Heart left ventricle (tissue), 16 donors: ENCODE data around the gene C12orf57. TPM values are rescaled to one million over a fixed set of nuclear protein-coding genes. Genes with fewer than 3 reads are reported as not detected.
A peak's percentile ranks its signal among the peaks of the same experiment; 100 is the strongest.

Source experiments
- ATAC-seq, 4 donors: fragments of 200-7000 bp; cut with Tn5 transposase; one replicate each; pipeline ENCODE4 v1.9.1; 2020 to 2022; ENCODE audit warnings: moderate library complexity in 4 of 4, mild to moderate bottlenecking in 3 of 4, moderate number of reproducible peaks in 1 of 4
- DNase-seq, 5 donors: peaks; one replicate each; pipeline ENCODE4 v3.0.0-alpha.2; 2020
- H3K27ac ChIP-seq, 12 donors: fragments of 200-600 bp; sonication (generic) in 4 of 12; one replicate each; pipeline versions ENCODE4 v1.5.0 to v1.8.0; 2016 to 2022; ENCODE audit warnings: mild to moderate bottlenecking in 2 of 12
- H3K27me3 ChIP-seq, 9 donors: fragments of 200-600 bp; sonication (generic) in 2 of 9; one replicate each; pipeline versions ENCODE4 v1.5.1 to v1.8.0; 2016 to 2022; ENCODE audit warnings: mild to moderate bottlenecking in 3 of 9
- H3K36me3 ChIP-seq, 9 donors: fragments of 200-600 bp; sonication (generic) in 2 of 9; one replicate each; pipeline versions ENCODE4 v1.5.0 to v1.8.0; 2018 to 2022; ENCODE audit warnings: mild to moderate bottlenecking in 2 of 9
- H3K4me1 ChIP-seq, 12 donors: fragments of 200-600 bp; sonication (generic) in 4 of 12; one replicate each; pipeline versions ENCODE4 v1.5.0 to v1.8.0; 2016 to 2022; ENCODE audit warnings: mild to moderate bottlenecking in 3 of 12
- H3K4me3 ChIP-seq, 12 donors: fragments of 200-600 bp; sonication (generic) in 4 of 12; one replicate each; pipeline versions ENCODE4 v1.5.0 to v1.8.0; 2017 to 2022; ENCODE audit warnings: mild to moderate bottlenecking in 9 of 12, moderate library complexity in 4 of 12
- H3K9me3 ChIP-seq, 12 donors: fragments of 200-600 bp; sonication (generic) in 4 of 12; one replicate each; pipeline versions ENCODE4 v1.5.0 to v1.8.0; 2016 to 2022; ENCODE audit warnings: mild to moderate bottlenecking in 1 of 12
- CTCF ChIP-seq, 12 donors: fragments of 200-600 bp; sonication (generic) in 4 of 12; IDR thresholded peaks; one replicate each; pipeline versions ENCODE4 v1.5.0 to v1.8.0; 2018 to 2022; ENCODE audit warnings: antibody characterized with exemption in 12 of 12, mild to moderate bottlenecking in 5 of 12
- POLR2A ChIP-seq, 2 donors: fragments of 450-650 bp; IDR thresholded peaks; one replicate each; pipeline ENCODE4 v1.6.1; 2017; ENCODE audit warnings: antibody characterized with exemption in 2 of 2, mild to moderate bottlenecking in 2 of 2, moderate library complexity in 2 of 2
- WGBS, 4 donors: extraction: QIAGEN DNeasy Blood & Tissue Kit in 2 of 4; methylation state at CpG; one replicate each; pipeline versions ENCODE4 v1.1.5 to v1.1.7; 2013 to 2018; 5-methylcytosine and 5-hydroxymethylcytosine counted together
- intact Hi-C, 10 donors: fragments of 100-400 bp; cut with DNase I; formaldehyde crosslinking; loops; one replicate each; pipeline versions ENCODE4 v1.11.1 to v1.14.2; 2022
- long read RNA-seq, 3 donors: library from polyadenylated mRNA; unstranded; transcript quantifications; one replicate each; pipeline ENCODE4 v2.0.0, GENCODE V29; 2020 to 2021
- polyA plus RNA-seq, 2 donors: library from polyadenylated mRNA; stranded (reverse); fragments of 200-250 nt; gene quantifications; one replicate each; pipeline ENCODE4 v1.2.3, GENCODE V29; 2013
- total RNA-seq, 9 donors: library from RNA; depleted of rRNA in 2 of 9; stranded (reverse); fragments of >200 nt in 2 of 9; fragmentation: NEBNext Ultra II Directional in 3 of 9; extraction: Animal tissue kit (Norgen Biotek cat#: 25700) in 3 of 9; gene quantifications; one replicate each; pipeline versions ENCODE4 v1.1.0 to v1.2.4, GENCODE V29; 2016 to 2023
- donor health status: ischemic (EF 13 %, LVEDD 7.1; RV severe dilation, severe dysfunction).
- donor health status: healthy with polysubstance abuse.
- donor health status: DM: no; HTN: yes; CAD: no.
- donor health status: DM: no; HTN: no; CAD: no.
- donor health status: ischemic (EF 25% LVEDD 6.9; RV normal size, moderate dysfunction).
- donor health status: ischemic (EF 25% LVEDD 5.7; RV mildly dilated, moderate dysfunction).
- donor health status: healthy.
- donor health status: DM: yes; HTN: yes; CAD: no.
- donor health status: ischemic (EF 35%, LVEDD 5.7; RV mildly dilated, moderate dysfunction).
- donor health status: nonischemic (EF 11% LVEDD 7.7; RV severe dilation, severe dysfunction).
- donor health status: DM: yes; HTN: yes; CAD: no.
- donor health status: PGD.
- donor health status: ischemic (EF 29% LVEDD 5.4; RV normal size, mild dysfunction).
- donor health status: nonischemic (EF 23%, LVEDD 6.1; RV moderate dilation, normal function).

The C12orf57 gene
- 100 to 1,000 TPM; 108 to 394 (median 167) TPM for total RNA-seq
- polyA plus RNA-seq: 100 to 1,000 TPM; 258 to 460 TPM
- long read RNA-seq, donor 1, transcript C12orf57-201 (3 exons, 560 nt): major isoform, 55 of 112 reads
- long read RNA-seq, donor 1, partial matches to known transcripts: 51 of 112 reads
- long read RNA-seq, donor 1, other reads (novel, unspliced or antisense): 0 of 112 reads
- long read RNA-seq, donor 2, transcript C12orf57-201 (3 exons, 560 nt): major isoform, 26 of 59 reads
- long read RNA-seq, donor 2, partial matches to known transcripts: 1 of 59 reads
- long read RNA-seq, donor 2, other reads (novel, unspliced or antisense): 28 of 59 reads
- long read RNA-seq, donor 3, transcript C12orf57-201 (3 exons, 560 nt): major isoform, 19 of 55 reads
- long read RNA-seq, donor 3, partial matches to known transcripts: 32 of 55 reads
- long read RNA-seq, donor 3, other reads (novel, unspliced or antisense): 0 of 55 reads

DNA sequence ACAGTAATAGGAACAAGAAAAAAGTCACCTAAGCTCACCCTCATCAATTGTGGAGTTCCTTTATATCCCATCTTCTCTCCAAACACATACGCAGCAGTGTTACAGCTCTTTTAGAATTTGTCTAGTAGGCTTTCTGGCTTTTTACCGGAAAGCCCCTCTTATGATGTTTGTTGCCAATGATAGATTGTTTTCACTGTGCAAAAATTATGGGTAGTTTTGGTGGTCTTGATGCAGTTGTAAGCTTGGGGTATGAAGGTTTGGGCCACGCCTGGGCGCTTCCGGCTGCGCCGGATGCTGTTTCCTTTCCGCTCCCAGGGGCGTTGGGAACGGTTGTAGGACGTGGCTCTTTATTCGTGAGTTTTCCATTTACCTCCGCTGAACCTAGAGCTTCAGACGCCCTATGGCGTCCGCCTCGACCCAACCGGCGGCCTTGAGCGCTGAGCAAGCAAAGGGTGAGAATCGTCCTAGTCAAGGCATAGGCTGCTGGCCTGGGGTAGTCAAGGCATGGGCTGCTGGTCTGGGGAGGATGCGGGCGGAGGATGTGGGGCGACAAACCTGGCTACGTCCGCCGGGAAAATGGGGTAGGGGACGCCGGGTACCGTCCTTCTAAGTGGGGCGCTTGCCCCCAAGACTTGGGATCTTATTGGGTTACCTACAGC, at the start of gene C12orf57, which contains the start of gene RNU7-1:
C12orf57 (plus strand) TSS at position 301 of the 659 bp plus-strand sequence; CDS start at position 401, 100 bp downstream.
RNU7-1 (plus strand) TSS at position 95 of the 659 bp plus-strand sequence.
- intact Hi-C loops: loop anchor here (1.0 to 10.0 kb wide), 14 partner anchors 17 to 165 kb away; partner anchors contain the start of genes C1R (in 5 of the 10), C1RL (in 3 of the 10) and LPCAT3 (in 1 of the 10)
- H3K4me1 ChIP-seq: peaks cover 0 to 59% (median 35%) of the 10 kb centered on the region in 12 donors
- ATAC-seq (peak; percentile 59 to 79 (median 67)), DNase-seq (peak; percentile 82 to 87 (median 85))
- H3K36me3 ChIP-seq: peaks cover 0 to 48% (median 35%) of the 10 kb centered on the region in 9 donors
- TF ChIP-seq POLR2A (IDR thresholded peaks at IDR 0.05) (peak in 1 of 2 donors; percentile 35), CTCF (IDR thresholded peaks at IDR 0.05) (no peak)
- H3K4me3 ChIP-seq: peak within 1 kb of the TSS; percentile 52 to 86 (median 78)
- H3K27me3 ChIP-seq: no peaks in the 10 kb centered on the region
- H3K27ac ChIP-seq: peak within 1 kb of the TSS; percentile 91 to 100 (median 98)
- no peaks in the 10 kb centered on the region for H3K9me3 ChIP-seq
- 0 to 1% (median 1%) methylated on average over 30 to 31 of the region's 31 CpGs for WGBS, 4 donors

DNA sequence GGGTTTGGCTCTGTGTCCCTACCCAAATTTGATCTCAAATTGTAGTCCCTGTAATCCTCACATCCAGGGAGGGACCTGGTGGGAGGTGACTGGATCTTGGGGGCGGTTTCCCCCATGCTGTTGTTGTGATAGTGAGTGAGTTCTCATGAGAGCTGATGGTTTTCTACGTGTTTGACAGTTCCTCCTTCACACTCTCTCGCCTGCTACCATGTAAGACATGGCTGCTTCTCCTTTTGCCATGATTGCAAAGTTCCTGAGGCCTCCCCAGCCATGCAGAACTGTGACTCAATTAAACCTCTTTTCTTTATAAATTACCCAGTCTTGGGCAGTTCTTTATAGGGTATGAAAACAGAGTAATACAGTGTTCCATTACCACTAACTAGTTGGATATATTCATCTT, 49.5 kb upstream of the C12orf57 start:
- H3K4me1 ChIP-seq: peaks cover 0 to 14% (median 6%) of the 10 kb centered on the region in 12 donors
- DNase-seq: no peak
- no peak overlapping the region for H3K27ac ChIP-seq
- WGBS, 4 donors: 77 to 87% (median 82%) methylated on average over 3 of the region's 3 CpGs
- no peak for ATAC-seq
- no peaks in the 10 kb centered on the region for H3K36me3 ChIP-seq
- TF ChIP-seq POLR2A (IDR thresholded peaks at IDR 0.05) (no peak), CTCF (IDR thresholded peaks at IDR 0.05) (no peak)
- H3K9me3 ChIP-seq: no peaks in the 10 kb centered on the region
- H3K4me3 ChIP-seq: no peak overlapping the region
- intact Hi-C loops: no loop called here
- no peaks in the 10 kb centered on the region for H3K27me3 ChIP-seq

DNA sequence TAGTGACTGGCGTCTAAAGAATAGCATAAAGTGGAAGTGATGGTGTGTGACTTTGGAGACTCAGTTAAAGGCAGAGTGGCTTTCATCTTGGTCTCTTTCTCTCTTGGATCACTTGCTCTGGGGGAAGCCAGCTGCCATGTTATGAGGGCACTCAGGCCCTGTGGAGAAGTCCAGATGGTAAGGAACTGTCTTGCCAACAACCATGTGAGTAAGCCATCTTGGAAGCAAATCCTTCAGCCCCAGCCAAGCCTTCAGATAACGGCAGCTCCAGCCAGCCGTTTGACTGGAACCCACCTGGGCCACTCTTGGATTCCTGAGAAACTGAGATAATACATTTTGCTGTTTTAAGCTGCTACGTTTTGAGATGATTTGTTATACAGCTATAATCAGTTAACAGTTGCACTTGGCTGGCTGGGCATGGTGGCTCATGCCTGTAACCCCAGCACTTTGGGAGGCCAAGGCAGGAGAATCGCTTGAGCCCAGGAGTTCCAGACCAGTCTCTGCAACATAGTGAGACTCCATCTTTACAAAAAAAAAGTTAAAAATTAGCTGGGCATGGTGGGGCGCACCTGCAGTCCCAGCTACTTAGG, 46.9 kb upstream of the C12orf57 start:
- Histone ChIP-seq H3K4me1 (peaks cover 0 to 11% (median 0%) of the 10 kb centered on the region in 12 donors), H3K36me3 (no peaks in the 10 kb centered on the region), H3K9me3 (no peaks in the 10 kb centered on the region), H3K27me3 (no peaks in the 10 kb centered on the region), H3K27ac (no peak overlapping the region), H3K4me3 (no peak overlapping the region)
- DNase-seq (no peak), ATAC-seq (no peak)
- WGBS, 4 donors: 68 to 82% (median 75%) methylated on average over 6 of the region's 6 CpGs
- intact Hi-C loops: no loop called here
- TF ChIP-seq POLR2A (IDR thresholded peaks at IDR 0.05) (no peak), CTCF (IDR thresholded peaks at IDR 0.05) (no peak)
